IMR-90 (cell line): ENCODE measurements around the gene DARS1. TPM values are rescaled to one million over a fixed set of nuclear protein-coding genes. Genes with fewer than 3 reads are reported as not detected.

Experiments used
- ATAC-seq: fragments of 200-7000 bp; cut with Tn5 transposase; 2 replicates; pipeline ENCODE4 v1.9.1; 2020; ENCODE audit warnings: low read depth, mild to moderate bottlenecking, moderate library complexity
- BruUV-seq: library from RNA; stranded (reverse); fragments of 400-500 nt; replicated peaks from 2 replicates; lab custom pipeline; 2021; lab: Mats Ljungman, UMichigan
- CTCF ChIA-PET: fragments of 300-600 bp; formaldehyde crosslinking; extraction: SDS; loops from one replicate; lab custom pipeline; 2021; ENCODE audit warnings: antibody characterized with exemption; lab: Yijun Ruan, JAX
- POLR2A ChIA-PET: fragments of 300-600 bp; sonication (Branson Sonifier 250); formaldehyde crosslinking; loops from one replicate; lab custom pipeline; 2022; ENCODE audit warnings: antibody characterized with exemption; ENCODE audit not compliant: unreplicated experiment; lab: Charles Lee
- DNase-seq: peaks from one replicate; pipeline ENCODE4 v3.0.0; 2013
- H2AFZ ChIP-seq: replicated peaks from 2 replicates; pipeline ENCODE3; 2013; ENCODE audit warnings: low read length, mild to moderate bottlenecking; ENCODE audit not compliant: poor library complexity
- H2AK5ac ChIP-seq: 2 replicates; pipeline ENCODE4 v1.6.1; 2013; ENCODE audit warnings: low read depth, low read length, inconsistent platforms
- H2AK9ac ChIP-seq: replicated peaks from 2 replicates; pipeline ENCODE3; 2013; ENCODE audit warnings: mild to moderate bottlenecking, low read depth, low read length, moderate library complexity; ENCODE audit not compliant: poor library complexity
- H2BK120ac ChIP-seq: 2 replicates; pipeline ENCODE4 v1.6.1; 2013; ENCODE audit warnings: low read depth, low read length, inconsistent platforms
- H2BK15ac ChIP-seq: 3 replicates; pipeline ENCODE4 v1.6.1; 2013; ENCODE audit warnings: low read depth, low read length, inconsistent platforms
- H2BK20ac ChIP-seq: 2 replicates; pipeline ENCODE4 v1.6.1; 2013; ENCODE audit warnings: low read depth, mild to moderate bottlenecking, inconsistent platforms, low read length, moderate library complexity
- H2BK5ac ChIP-seq: 2 replicates; pipeline ENCODE4 v1.6.1; 2013; ENCODE audit warnings: mild to moderate bottlenecking, low read depth, low read length, inconsistent platforms; ENCODE audit not compliant: poor library complexity, severe bottlenecking
- H3K14ac ChIP-seq: replicated peaks from 2 replicates; pipeline ENCODE4 v1.6.1; 2013; ENCODE audit warnings: low read depth, low read length, inconsistent platforms
- H3K18ac ChIP-seq: 2 replicates; pipeline ENCODE4 v1.6.1; 2013; ENCODE audit warnings: low read depth, low read length, control low read depth
- H3K23ac ChIP-seq: 2 replicates; pipeline ENCODE4 v1.6.1; 2013; ENCODE audit warnings: low read depth, low read length, inconsistent platforms
- H3K27ac ChIP-seq: 2 replicates; pipeline ENCODE4 v1.5.1; 2013; ENCODE audit warnings: mild to moderate bottlenecking, control low read depth, low read length; ENCODE audit not compliant: insufficient read depth
- H3K27me3 ChIP-seq: 2 replicates; pipeline ENCODE4 v1.6.1; 2013; ENCODE audit warnings: low read length; ENCODE audit not compliant: control insufficient read depth, insufficient read depth
- H3K36me3 ChIP-seq: 2 replicates; pipeline ENCODE4 v1.6.1; 2013; ENCODE audit warnings: low read length, mixed read lengths; ENCODE audit not compliant: control insufficient read depth, insufficient read depth
- H3K4ac ChIP-seq: 2 replicates; pipeline ENCODE4 v1.6.1; 2013; ENCODE audit warnings: low read depth, low read length, inconsistent platforms
- H3K4me1 ChIP-seq: 2 replicates; pipeline ENCODE4 v1.6.1; 2013; ENCODE audit warnings: low read length, mixed read lengths; ENCODE audit not compliant: control insufficient read depth, insufficient read depth
- H3K4me2 ChIP-seq: 2 replicates; pipeline ENCODE4 v1.6.1; 2013; ENCODE audit warnings: low read depth, mild to moderate bottlenecking, control low read depth, low read length, moderate library complexity
- H3K4me3 ChIP-seq: 2 replicates; pipeline ENCODE4 v1.5.1; 2013; ENCODE audit warnings: low read depth, mild to moderate bottlenecking, control low read depth, low read length, moderate library complexity; ENCODE audit not compliant: insufficient read depth
- H3K56ac ChIP-seq: 2 replicates; pipeline ENCODE4 v1.6.1; 2013; ENCODE audit warnings: low read length, inconsistent platforms; ENCODE audit not compliant: insufficient read depth; ENCODE audit errors: extremely low read depth
- H3K79me1 ChIP-seq, 2 experiments: 2 replicates each; pipeline ENCODE4 v1.6.1; 2013; ENCODE audit warnings: low read length in 2 of 2, inconsistent platforms in 1 of 2, low read depth in 1 of 2
- H3K9ac ChIP-seq: 2 replicates; pipeline ENCODE4 v1.6.1; 2013; ENCODE audit warnings: low read depth, low read length, control low read depth
- H3K9me1 ChIP-seq: 2 replicates; pipeline ENCODE4 v1.6.1; 2013; ENCODE audit warnings: low read length, inconsistent platforms; ENCODE audit not compliant: insufficient read depth
- H3K9me3 ChIP-seq: 2 replicates; pipeline ENCODE4 v1.6.1; 2013; ENCODE audit warnings: low read length; ENCODE audit not compliant: control insufficient read depth, insufficient read depth
- H4K20me1 ChIP-seq: 2 replicates; pipeline ENCODE4 v1.6.1; 2013; ENCODE audit warnings: low read length, inconsistent platforms; ENCODE audit not compliant: insufficient read depth
- H4K5ac ChIP-seq: 2 replicates; pipeline ENCODE4 v1.6.1; 2013; ENCODE audit warnings: mild to moderate bottlenecking, low read depth, low read length, control low read depth
- H4K8ac ChIP-seq, 2 experiments: 2 replicates each; pipeline ENCODE4 v1.6.1; 2013; ENCODE audit warnings: low read depth in 2 of 2, low read length in 2 of 2, control low read depth in 1 of 2, inconsistent platforms in 1 of 2
- H4K91ac ChIP-seq: 2 replicates; pipeline ENCODE4 v1.6.1; 2013; ENCODE audit warnings: low read depth, low read length, inconsistent platforms; ENCODE audit not compliant: insufficient read depth
- BHLHE40 ChIP-seq: fragments of 150-350 bp; IDR thresholded peaks from 2 replicates; pipeline ENCODE4 v1.6.1; 2016; ENCODE audit warnings: mild to moderate bottlenecking, low read depth, low read length
- CEBPB ChIP-seq: IDR thresholded peaks from 2 replicates; pipeline ENCODE4 v1.6.1; 2012; ENCODE audit warnings: low read depth, low read length, improper control_type of control experiment
- CHD1 ChIP-seq: IDR thresholded peaks from 2 replicates; pipeline ENCODE4 v1.6.1; 2012; ENCODE audit warnings: low read depth, low read length, improper control_type of control experiment
- CTCF ChIP-seq: conservative IDR thresholded peaks from 2 replicates; pipeline ENCODE4 v1.5.1; 2012; ENCODE audit warnings: mild to moderate bottlenecking, low read depth, low read length, improper control_type of control experiment
- ELK1 ChIP-seq: fragments of 150-350 bp; IDR thresholded peaks from 2 replicates; pipeline ENCODE4 v1.6.1; 2016; ENCODE audit warnings: low read depth, mild to moderate bottlenecking, low read length, moderate library complexity, borderline replicate concordance
- FOS ChIP-seq: fragments of 150-350 bp; IDR thresholded peaks from 2 replicates; pipeline ENCODE4 v1.6.1; 2016; ENCODE audit warnings: low read depth, low read length
- MAFK ChIP-seq: IDR thresholded peaks from 2 replicates; pipeline ENCODE4 v1.6.1; 2012; ENCODE audit warnings: low read depth, low read length, improper control_type of control experiment
- MAZ ChIP-seq: IDR thresholded peaks from 2 replicates; pipeline ENCODE4 v1.6.1; 2012; ENCODE audit warnings: low read depth, mild to moderate bottlenecking, low read length, improper control_type of control experiment, moderate library complexity, borderline replicate concordance
- MXI1 ChIP-seq: IDR thresholded peaks from 2 replicates; pipeline ENCODE4 v1.6.1; 2012; ENCODE audit warnings: low read depth, mild to moderate bottlenecking, low read length, moderate library complexity, borderline replicate concordance
- NFE2L2 ChIP-seq: fragments of 150-350 bp; IDR thresholded peaks from 2 replicates; pipeline ENCODE4 v1.6.1; 2016; ENCODE audit warnings: low read depth, mild to moderate bottlenecking, low read length
- POLR2A ChIP-seq: IDR thresholded peaks from 2 replicates; pipeline ENCODE4 v1.6.1; 2012; ENCODE audit warnings: mild to moderate bottlenecking, low read depth, low read length
- RAD21 ChIP-seq: IDR thresholded peaks from 2 replicates; pipeline ENCODE4 v1.6.1; 2012; ENCODE audit warnings: low read length, improper control_type of control experiment
- RCOR1 ChIP-seq: IDR thresholded peaks from 2 replicates; pipeline ENCODE4 v1.6.1; 2012; ENCODE audit warnings: mild to moderate bottlenecking, low read length, improper control_type of control experiment; ENCODE audit not compliant: insufficient replicate concordance
- RFX5 ChIP-seq: IDR thresholded peaks from 2 replicates; pipeline ENCODE4 v1.8.0; 2012; ENCODE audit warnings: low read depth, mild to moderate bottlenecking, low read length, moderate library complexity
- SMC3 ChIP-seq: fragments of 150-350 bp; IDR thresholded peaks from 2 replicates; pipeline ENCODE4 v1.6.1; 2016; ENCODE audit warnings: low read depth, mild to moderate bottlenecking, antibody characterized with exemption, low read length, moderate library complexity
- USF2 ChIP-seq: fragments of 150-350 bp; IDR thresholded peaks from 2 replicates; pipeline ENCODE4 v1.6.1; 2017; ENCODE audit warnings: mild to moderate bottlenecking, antibody characterized with exemption, low read length, low read depth
- WGBS, 2 experiments: methylation state at CpG; one replicate each; pipeline versions ENCODE4 v1.1.5 to v1.1.7; 2013; ENCODE audit warnings: missing lambda C conversion rate in 2 of 2; ENCODE audit not compliant: insufficient read length in 1 of 2; ENCODE audit errors: extremely low coverage in 2 of 2; 5-methylcytosine and 5-hydroxymethylcytosine counted together
- dilution Hi-C: fragments of 300-500 bp; cut with HindIII; formaldehyde crosslinking; loops from one replicate; pipeline ENCODE4 v1.14.3; 2018; ENCODE audit warnings: low sequenced_read_pairs; ENCODE audit not compliant: unreplicated experiment
- in situ Hi-C: fragments of 300-500 bp; cut with MboI; formaldehyde crosslinking; loops from 3 replicates; pipeline ENCODE4 v1.14.3; 2019; ENCODE audit warnings: low sequenced_read_pairs, inconsistent platforms, mixed read lengths
- intact Hi-C: fragments of 100-400 bp; cut with micrococcal nuclease; formaldehyde crosslinking; loops from 2 replicates; pipeline ENCODE4 v1.10.0; 2022
- polyA plus RNA-seq, 3 experiments: library from polyadenylated mRNA; depleted of rRNA; stranded (reverse); fragments of >200 nt; gene quantifications; 2 replicates each; pipeline ENCODE4 v1.2.3, GENCODE V29; 2012; ENCODE audit warnings: low replicate concordance in 1 of 3
- total RNA-seq: library from RNA; depleted of rRNA; stranded (reverse); fragments of >200 nt; gene quantifications from 2 replicates; pipeline ENCODE4 v1.2.3, GENCODE V29; 2012

The DARS1 gene
- total and polyA plus RNA-seq, 2 of the 4 experiments (the other 2 are of a cell fraction) = 56.5 to 66.5 TPM

- intact Hi-C loops = no loop called here
- no peak overlapping the region for H2BK20ac ChIP-seq
- H3K27ac ChIP-seq = no peak overlapping the region
- H3K27me3 ChIP-seq = no peaks in the 10 kb centered on the region
- no peak overlapping the region for H3K4ac ChIP-seq
- H4K5ac ChIP-seq = no peak overlapping the region
- no peak overlapping the region for H4K8ac ChIP-seq
- H2BK15ac ChIP-seq = no peak overlapping the region
- H3K9me1 ChIP-seq = peaks cover 7% of the 10 kb centered on the region; the same call in 1 of the 2 replicates
- H3K4me2 ChIP-seq = no peak overlapping the region
- no peaks in the 10 kb centered on the region for H3K9me3 ChIP-seq
- H3K4me1 ChIP-seq = no peaks in the 10 kb centered on the region
- dilution Hi-C loops = no loop called here
- no peak overlapping the region for H2AFZ ChIP-seq
- no peak overlapping the region for H3K56ac ChIP-seq
- H2AK5ac ChIP-seq = no peak overlapping the region
- H3K18ac ChIP-seq = no peak overlapping the region
- no peak overlapping the region for H4K91ac ChIP-seq
- no TSS peak for BruUV-seq
- H2AK9ac ChIP-seq = no peak overlapping the region
- no peak overlapping the region for H2BK120ac ChIP-seq
- no peak overlapping the region for H3K14ac ChIP-seq
- TF ChIP-seq FOS (no peak), MAZ (no peak), USF2 (no peak), POLR2A (no peak), CEBPB (no peak), RCOR1 (no peak), NFE2L2 (no peak), RFX5 (no peak), CHD1 (no peak), RAD21 (no peak), SMC3 (no peak), MAFK (no peak), MXI1 (no peak), ELK1 (no peak), CTCF (no peak), BHLHE40 (no peak)
- no peak overlapping the region for H3K4me3 ChIP-seq
- no peak for DNase-seq
- H3K23ac ChIP-seq = no peak overlapping the region
- POLR2A ChIA-PET = no interaction called here
- no peak overlapping the region for H3K9ac ChIP-seq
- in situ Hi-C loops = no loop called here
- peaks cover 16 to 20% of the 10 kb centered on the region in 2 experiments for H3K79me1 ChIP-seq
- H4K20me1 ChIP-seq = peaks cover 13% of the 10 kb centered on the region; the same call in 1 of the 2 replicates
- CTCF ChIA-PET = no interaction called here
- H2BK5ac ChIP-seq = no peak overlapping the region
- H3K36me3 ChIP-seq = peaks cover 5% of the 10 kb centered on the region
- WGBS, 2 experiments = no CpG with 5 or more reads among the region's 1 CpG
- ATAC-seq = no peak
These were observed 40.8 kb downstream of the DARS1 start for GRCh38 chr2:135944625-135945024.
